Dermis blood vessel endothelial cell (primary cell): ENCODE measurements around the gene PRR7. TPM values are rescaled to one million over a fixed set of nuclear protein-coding genes. Genes with fewer than 3 reads are reported as not detected.
"Not testable (repeated sequence)": the region's sequence is repeated elsewhere in the genome, so short reads cannot be mapped to it uniquely, and the experiment has no call there.

Experiments used
- DNase-seq: peaks from one replicate; pipeline ENCODE4 v3.0.0; 2010
- total RNA-seq: library from RNA; depleted of rRNA; stranded (reverse); fragments of >200 nt; gene quantifications from 2 replicates; pipeline ENCODE4 v1.2.3, GENCODE V29; 2014

Gene PRR7
- total RNA-seq, 1 donor from 2014 or later: 4.8 TPM

DNA sequence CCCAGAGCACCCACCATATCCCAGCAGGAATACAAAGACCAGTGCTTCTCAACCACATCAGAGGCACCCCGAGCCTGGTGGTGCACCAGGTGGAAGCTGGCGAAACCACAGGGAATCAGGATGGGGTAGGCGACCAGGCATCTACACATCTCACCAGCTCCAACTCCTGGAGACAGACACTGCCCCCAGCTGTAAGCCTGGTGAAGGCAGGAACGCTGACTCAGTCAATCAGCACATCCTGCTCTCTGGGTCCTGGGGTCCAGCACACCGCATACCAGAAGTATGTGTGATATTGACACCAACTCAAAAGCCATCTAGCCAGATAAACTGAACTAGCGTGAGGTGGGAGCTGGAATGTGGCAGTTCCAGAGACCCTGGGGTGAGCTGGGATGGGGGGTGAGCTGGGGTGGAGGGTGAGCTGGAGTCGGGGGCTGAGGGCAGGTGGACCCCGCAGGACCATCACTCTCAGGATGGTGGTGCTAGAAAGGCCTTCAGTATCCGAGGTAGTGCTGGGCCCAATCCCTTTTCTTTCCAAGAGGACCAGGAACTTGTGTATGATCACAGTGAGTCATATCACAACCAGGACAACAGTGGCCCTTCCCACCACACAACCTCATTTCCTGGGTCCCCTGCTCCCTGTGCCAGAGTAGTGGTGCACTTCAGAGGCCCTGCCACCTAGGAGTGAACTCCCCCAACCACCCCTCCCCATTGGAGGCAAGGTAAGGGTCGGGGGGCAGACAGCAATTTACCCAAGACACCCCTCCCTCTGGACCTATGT, 24.3 kb downstream of the PRR7 start:
- DNase-seq: no peak

DNA sequence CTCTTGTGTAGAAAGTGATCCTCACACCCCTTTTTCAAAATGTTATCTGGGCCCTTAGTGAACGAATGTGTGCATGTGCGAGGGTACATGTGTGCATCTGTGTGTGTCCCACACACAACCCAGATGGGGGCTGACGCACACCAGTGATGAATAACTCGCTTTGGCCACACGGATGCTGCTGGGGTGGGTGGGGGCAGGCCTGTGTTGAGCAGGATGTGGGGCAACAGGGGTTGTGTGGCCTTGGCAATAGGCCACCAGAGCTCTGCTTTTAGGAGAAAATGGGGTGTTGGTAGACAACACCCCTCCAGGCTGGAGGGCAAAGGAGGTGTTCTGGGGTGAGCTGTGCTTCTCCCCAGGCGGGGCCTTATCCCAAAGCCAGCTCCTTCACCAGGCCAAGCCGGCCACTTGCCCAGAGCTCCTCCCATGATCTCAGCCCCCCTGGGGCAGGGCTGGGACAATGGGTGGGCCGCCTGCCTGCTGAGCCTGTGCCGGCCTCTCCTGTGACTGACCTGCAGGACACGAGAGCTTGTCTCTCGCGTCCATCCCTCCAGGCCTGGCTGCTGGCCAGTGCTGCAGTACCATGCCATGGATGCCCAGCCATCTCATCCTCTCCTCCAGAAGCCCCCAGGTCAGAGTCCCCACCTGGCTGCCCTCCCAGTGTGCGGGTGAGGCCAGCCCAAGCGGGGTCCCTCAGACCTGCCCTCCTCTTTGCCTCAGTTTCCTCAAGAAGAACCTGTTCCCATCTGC, 25.2 kb downstream of the PRR7 start:
- DNase-seq: peak; percentile 35

DNA sequence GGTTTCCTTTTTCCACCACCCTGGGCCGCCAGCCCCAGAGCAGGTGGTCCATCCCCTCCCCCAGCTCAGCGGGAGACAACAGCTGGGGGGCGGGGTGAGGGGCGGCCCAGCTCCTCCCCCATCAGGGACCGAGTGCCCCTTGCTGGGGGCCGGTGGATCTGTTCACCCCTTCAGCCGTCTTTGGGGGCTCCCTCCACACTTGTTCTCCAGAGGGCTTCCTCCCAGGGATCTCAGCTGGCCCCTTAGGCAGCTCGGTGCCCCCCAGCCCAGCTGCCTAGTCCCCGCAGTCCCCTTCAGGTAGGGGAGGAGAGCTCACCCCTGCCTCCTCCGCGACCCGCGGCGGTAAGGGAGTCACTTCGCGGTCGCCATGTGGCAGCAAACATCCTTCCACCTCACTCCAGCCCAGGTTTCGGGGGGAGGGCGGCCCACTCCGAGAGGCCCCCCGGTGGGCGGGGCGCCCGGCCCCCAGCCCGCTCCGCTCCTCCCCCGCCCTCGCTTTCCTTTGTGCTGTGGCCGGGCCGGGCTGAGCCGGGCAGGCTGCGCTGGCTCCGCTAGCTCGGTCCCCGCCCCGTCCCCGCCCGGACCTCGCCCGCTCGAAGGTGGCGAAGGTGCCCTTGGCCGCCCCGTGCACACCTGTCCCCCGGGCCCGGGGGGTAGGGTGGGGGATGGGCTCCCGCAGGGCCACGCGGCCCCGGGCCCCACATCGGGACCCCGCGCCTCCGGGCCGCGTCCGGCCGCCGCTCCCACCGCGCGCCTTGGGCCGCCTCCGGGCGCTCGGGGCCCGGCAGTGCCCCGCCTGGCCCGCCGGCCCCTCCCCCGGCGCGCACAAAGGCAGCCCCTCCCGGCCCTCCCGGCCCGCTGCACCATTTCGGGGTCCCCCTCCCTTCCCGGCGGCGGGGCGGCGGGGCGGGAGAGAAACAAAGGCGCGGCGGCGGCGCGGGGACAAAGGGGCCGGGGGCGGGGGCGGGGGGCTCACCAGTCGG, 26.1 kb downstream of the PRR7 start:
- peak; percentile 55 for DNase-seq

DNA sequence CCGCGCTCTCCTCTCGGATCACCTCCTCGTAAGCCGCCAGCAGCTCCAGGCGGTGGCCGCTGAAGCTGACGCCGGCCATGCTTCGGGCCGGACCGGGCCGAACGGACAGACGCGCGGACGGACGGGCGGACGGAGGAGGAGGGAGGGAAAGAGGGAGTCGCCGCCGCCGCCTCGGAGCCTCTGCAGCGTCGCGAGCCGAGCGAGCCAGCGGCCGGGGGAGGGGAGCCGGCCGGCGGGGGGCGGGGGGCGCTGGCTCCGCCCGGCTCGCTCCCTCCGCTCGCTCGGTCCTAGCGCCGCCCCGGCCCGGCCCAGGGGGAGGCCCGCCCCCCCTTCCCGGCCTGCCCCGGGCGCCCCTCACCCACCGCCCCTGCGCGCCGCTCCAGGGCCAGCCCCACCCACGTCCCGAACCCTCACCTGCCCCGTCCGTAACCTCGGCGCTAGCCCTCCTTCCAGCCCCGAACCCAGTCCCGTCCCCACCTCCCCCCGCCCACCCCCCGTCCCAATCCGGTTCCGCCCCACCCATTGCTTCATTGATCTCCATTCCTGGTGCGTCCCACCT, 26.9 kb downstream of the PRR7 start, which contains the start of gene DBN1:
DBN1 (minus strand) TSS at position 192 of the 559 bp plus-strand sequence; CDS start at position 79, 113 bp downstream.
- DNase-seq: peak; percentile 67

DNA sequence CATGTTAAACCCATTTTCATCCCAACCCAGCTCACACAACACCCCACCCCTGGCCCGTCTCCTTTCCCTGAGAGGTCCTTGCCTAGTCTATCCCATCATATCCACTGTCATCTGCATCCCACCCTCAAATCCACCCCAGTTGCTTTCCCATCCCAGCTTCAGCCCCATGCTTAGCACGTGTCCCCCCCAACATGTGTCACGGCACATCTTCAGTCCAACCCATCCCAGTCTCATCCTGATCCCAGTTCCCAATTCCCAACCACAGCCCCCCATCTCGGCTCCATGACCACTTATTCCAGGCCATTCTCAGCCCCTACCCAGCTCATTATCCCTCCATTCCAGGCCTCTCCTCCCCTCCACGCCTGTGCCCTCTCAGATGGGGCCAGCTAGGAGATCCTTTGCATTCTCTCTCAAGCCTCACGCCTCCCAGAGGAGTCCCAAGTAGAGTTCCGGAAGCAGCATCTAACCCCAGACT, 27.4 kb downstream of the PRR7 start:
- DNase-seq: no peak

DNA sequence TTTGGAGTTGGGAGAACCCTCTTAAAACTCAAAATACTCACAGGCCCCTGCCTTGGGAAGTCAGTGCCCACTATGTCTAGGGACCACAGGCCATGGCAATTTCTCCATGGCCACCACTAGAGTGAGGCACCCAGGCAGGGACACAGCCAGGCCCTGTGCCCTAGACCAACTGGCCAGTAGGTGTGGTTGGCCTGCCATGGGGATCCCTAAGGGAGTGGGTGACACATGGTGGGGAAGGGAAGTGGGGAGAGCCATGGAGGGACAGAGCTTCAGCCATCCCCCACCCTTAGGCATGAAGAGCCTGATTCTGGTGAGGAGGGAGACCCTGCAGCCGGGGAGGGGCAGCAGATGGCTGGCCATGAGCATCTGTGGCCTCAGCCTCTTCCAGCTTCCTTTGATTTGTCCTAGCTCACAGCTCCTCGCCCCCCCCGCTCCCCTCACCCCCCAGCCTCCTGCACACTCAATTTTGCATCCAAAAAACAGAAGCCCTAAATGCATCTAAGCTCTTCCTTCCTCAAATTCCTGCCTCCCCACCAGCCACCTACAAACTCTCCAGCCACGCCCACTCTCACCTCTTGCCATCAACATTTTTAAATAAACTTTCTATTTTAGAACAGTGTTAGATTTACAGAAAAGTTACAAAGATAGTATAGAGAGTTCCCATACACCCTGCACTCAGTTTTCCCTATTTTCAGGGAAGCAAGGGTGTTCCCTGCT, 28.4 kb downstream of the PRR7 start:
- DNase-seq: no peak

DNA sequence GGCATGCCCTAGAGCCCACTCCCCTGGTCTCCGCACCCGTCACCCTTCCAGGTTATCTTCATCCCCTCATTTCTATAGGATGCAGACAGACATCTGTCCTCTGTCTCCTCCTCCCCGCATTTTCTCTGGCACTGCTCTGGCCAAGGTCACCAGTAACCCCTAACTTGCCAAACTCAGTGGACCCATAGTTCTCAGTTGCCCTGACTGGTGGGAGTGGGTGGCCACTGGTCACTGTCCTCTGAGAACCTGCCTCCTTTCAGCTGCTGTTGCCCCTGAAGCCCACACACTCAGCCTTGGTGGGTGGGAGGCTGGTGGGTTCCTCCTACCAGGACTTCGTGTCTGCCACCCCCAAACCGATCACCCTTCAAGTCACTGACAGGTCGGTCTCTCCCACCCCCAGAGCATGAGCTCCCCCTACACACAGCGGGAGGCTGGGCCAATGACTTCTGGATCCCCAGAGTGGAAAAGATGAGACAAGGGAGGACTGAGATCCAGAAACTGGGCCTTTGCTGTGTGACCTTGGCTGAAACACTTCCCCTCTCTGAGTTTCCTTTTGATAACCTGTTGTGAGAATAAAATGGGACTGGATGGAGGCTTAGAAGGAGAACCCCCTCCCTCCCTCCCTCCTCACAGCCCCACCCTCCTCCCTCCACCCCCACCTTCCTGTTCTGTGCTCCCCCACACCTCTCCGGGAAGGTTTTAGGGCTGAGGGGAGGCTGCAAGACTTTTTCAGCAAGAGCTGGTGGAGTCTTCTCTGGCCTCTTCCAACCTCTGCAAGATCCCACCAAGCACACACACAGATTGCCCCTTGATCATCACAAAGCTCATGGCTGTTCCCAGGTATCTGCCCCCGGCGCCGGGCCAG, 29.2 kb downstream of the PRR7 start:
- DNase-seq: no peak

DNA sequence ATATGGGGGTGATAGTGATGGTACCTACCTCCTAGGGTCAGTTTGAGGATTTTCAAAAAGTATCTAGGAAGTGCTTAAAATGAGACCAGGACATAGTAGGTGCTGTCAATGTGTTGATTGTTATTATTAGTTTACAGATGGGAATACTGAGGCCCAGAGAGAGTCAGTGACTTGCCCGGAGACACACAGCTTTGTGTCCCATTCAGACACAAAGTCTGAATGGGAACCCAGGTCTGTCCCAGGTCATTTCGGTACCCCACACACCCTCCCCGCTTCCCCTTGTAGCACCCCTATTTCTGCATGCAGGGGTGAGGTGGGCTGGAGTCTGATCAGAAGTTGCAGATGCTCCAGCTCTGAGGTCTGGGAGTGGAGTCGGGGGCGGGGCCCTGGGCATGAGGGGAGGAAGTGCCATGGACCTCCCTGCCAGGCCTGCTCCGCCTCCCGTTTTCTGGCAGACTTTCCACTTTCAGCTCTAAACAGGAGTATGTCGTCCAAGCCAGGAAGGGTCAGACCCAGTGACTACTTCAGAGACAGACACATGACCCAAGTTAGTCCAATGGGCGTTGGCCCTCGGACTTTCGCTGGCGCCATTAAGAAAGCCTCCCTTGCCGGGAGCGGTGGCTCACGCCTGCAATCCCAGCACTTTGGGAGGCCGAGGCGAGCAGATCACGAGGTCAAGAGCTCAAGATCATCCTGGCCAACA, 30.1 kb downstream of the PRR7 start:
- DNase-seq: peak; percentile 93

DNA sequence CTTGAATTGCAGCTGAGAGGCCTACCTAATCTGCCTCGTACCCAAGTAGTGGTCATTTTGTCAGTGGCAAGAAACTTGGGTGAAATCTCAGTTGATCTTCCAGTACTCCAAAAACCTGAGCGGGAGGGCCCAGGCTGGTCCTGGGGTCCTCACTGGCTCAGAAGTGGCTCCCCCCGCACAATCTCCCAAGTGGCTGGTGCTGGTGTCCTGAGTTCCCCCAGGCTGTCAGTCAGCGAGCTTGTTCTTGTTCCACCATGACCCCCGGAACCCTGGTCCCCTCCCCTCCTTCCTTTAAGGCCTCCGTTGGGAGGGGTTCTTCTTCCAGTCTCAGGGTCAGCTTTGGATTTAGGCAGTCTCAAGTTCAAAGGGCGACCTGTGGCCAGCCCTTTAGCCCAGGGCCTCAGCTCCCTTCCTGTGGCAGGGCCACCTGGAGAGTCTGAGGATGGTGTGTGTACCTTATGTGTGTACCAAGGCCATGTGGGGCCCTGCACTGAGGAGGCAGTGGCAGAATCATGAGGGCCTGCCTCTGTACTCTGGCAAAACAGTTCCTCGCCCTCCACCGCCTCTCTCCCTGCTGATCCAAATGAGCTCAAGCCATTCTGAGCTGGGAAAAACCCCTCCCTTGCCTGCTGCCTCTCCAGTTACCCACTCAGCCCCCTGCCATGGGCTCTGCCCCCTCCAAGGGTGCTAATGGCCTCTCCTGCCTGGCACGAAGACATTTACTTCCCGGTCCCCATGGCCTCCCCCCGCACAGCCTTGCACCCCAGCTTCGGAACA, 31.3 kb downstream of the PRR7 start:
- DNase-seq: no peak

DNA sequence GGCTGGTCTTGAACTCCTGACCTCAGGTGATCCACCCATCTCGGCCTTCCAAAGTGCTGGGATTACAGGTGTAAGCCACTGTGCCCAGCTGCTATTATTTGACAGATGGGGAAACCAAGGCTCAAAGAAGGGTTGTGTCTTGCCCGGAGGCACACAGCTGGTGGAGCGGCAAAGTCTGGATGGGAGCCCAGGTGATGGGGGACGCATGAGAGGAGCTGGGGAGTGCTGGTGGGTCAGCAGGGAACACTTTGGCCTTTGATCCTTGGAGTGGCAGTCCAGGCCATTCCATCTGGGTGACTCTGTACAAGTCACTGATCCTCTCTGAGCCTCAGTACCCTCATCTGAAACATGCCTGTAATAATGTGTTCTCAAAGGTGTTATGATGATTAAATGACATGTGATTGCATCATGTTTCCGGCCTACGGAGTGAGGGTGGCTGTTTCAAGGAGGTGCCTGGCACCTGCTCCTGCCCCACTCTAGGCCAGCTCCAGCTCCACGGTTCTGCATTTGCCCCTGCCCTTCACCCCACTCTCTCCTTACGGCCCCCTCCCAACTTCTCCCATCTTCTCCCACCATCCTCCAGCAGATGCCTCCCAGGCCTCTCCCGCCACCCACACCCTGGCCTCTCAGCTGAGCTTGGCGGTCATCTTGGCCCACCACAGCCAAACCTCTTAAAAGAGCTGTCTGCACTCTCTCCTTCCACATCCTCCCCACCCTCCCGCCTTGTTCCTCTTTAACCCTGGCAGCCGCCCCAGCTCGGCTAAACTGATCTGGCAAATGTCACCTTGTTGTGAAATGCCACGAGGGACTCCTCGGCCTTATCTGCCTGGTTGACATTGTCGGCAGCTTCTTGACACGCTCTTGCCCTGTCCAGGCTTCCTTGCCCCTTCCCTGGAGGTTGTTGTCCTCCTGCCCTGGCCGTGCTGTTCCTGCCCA, 32.4 kb downstream of the PRR7 start:
- DNase-seq: no peak

DNA sequence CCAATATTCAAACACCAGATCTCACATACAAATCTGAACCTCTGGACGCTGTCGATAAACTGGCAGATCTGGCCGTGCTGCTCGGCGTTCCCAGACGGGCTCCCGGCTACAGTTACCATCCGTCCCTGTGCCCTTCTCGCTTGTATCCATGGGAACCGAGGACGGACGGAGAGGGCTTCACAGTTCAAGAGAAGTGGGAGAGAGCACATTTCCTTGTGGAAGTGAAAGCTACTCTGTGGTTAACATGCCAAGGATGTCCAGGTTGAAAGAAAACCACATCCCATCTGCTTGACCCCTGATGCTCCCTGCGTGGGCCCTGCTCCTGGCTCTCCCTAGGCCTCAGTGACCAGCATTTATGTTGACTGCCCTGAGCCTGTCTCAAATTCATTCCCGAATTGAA, 33.2 kb downstream of the PRR7 start:
- no peak for DNase-seq

DNA sequence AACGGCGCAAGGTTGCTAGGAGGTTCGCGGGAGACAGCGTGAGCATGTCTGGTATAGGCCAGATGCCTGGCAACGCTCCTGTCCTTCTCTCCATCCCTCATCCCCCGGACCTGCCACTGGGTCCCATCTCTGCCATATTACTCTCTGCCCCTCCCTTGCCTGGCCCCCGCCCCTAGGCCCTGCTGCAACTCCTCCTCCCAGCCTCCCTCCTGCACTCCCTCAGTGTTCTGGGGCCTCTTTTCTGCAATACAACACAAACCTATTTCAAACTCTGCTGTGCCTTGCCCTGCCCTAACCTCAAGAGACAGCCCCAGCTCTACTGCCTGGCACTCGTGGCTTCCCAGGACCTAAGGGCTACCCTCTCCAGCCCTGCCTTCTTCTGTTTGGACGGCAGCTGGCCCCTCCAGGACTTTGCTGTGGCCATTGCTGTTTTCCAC, 35.8 kb downstream of the PRR7 start:
- DNase-seq: no peak

DNA sequence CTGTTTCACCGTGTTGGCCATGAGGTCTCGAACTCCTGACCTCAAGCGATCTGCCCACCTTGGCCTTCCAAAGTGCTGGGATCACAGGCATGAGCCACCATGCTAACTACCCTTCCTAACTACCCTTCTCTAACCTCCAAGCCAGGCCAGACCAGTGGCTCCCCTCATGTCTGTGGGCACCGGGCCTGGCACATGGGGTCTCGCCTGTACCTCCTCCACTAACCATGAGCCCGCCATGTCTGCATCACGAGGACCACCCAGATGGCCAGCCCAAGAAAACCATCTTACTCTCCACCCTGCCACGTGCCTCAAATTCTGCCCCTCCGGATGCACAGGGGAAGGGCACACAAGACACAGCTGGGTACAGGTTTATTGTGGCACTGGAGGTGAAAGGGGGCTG, 36.4 kb downstream of the PRR7 start:
- no peak for DNase-seq

DNA sequence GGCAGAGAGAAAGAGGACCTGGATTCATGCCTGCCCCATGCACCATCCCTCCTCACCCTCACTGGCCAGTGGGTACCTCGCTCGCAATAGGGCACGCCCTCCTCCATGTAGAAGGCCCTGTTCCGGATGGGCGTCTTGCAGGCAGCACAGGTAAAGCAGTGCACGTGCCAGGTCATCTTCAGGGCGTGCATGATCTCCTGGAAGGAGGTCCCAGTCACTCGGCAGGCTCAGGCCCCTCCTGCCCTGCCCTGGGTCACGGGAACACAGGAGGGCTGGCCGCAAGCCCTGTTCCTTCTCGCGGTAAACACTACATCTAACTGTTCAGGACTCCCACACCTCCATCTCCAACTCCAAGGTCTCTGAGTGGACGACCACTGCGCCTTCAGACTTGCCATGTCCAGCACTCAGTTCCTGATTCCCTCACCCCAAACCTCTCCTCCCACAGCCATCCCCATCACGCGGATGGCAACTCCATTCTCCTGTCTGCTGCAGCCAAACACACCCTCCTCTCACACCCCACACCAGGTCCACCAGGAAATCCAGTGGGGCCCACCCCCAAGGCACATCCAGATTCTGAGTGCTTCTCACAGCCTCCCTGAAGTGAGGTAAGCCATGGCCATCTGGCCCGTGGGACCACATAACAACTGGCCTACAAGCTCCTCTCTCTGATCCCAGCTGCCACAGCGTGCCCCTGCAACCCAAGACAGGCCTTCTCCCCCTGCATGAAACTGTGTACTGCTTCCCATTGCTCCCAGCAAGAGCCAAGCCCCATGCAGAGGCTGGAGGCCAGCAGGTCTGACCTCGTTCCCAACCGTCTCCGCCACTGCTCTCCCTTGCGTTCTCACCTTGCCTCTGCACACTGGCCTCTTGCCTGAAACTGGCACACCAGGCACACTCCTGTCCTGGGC, 37.6 kb downstream of the PRR7 start:
- DNase-seq: no peak

DNA sequence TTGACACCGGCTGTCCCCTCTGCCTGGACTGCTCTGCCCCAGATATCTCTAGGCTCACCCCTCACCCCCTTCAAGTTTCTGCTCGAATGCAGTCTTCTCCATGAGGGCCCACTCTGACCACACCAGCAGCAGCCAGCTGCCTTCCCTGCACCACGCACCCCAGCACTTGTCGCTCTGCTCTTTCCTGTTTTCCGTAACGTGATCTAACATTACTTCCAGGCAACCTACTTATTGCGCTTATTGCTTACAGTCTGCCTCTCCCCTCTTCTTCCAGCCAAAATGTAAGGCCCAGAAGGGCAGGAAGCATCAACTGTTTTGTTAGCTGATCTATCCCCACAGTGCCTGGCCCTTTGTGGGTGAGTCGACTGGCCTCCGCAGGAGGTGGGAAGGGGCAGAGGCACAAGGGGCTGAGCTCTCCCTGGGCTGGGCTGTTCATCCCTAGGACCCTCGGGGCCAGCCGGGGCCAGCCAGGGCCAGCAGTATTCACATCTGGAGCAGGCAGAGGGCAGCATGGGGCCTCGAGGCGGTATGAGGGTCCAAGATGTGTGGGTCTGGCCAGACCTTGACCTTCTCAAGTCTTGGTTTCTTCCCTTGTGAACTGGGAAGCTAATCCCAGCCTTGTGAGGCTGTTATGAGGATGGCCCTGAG, 38.4 kb downstream of the PRR7 start:
- no peak for DNase-seq

DNA sequence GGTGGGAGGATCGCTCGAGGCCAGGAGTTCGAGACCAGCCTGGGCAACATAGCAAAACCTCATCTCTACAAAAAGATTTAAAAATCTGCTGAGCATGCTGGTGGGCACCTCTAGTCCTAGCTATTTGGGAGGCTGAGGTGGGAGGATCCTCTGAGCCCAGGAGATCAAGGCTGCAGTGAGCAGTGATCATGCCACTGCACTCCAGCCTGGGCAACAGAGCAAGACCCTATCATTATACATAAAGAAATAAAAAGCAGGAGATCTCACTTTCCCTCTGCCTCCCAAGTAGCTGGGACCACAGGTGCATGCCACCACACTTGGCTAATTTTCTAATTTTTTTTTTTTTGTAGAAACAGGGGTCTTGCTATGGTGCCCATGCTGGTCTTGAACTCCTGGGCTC, 39.1 kb downstream of the PRR7 start:
- not testable (repeated sequence) for DNase-seq
